Caco-2 (cell line): Measurements from ENCODE around the gene YBEY. TPM values are rescaled to one million over a fixed set of nuclear protein-coding genes. Genes with fewer than 3 reads are reported as not detected.

Experiments used
- BruUV-seq: library from RNA; stranded (reverse); fragments of 400-500 nt; replicated peaks from 2 replicates; lab custom pipeline; 2021; lab: Mats Ljungman, UMichigan
- CTCF ChIA-PET: fragments of 300-600 bp; sonication (Branson Sonifier 250); formaldehyde crosslinking; loops from one replicate; lab custom pipeline; 2022; ENCODE audit warnings: antibody characterized with exemption; lab: Charles Lee
- POLR2A ChIA-PET: fragments of 300-600 bp; sonication (Branson Sonifier 250); formaldehyde crosslinking; loops from one replicate; lab custom pipeline; 2022; ENCODE audit warnings: antibody characterized with exemption; lab: Charles Lee
- DNase-seq, 2 experiments: peaks; one replicate each; pipeline versions ENCODE4 v3.0.0 to v3.0.0-alpha.2; 2020 to 2022
- H3K27me3 ChIP-seq: replicated peaks from 2 replicates; pipeline ENCODE4 v1.6.0; 2011; ENCODE audit warnings: low read length; ENCODE audit not compliant: control insufficient read depth, insufficient read depth
- H3K36me3 ChIP-seq: 2 replicates; pipeline ENCODE4 v1.5.1; 2011; ENCODE audit warnings: low read length; ENCODE audit not compliant: control insufficient read depth, insufficient read depth
- H3K4me1 ChIP-seq: fragments of 250-450 bp; sonication (Bioruptor Pico); 2 replicates; pipeline ENCODE4 v1.5.1; 2020; ENCODE audit warnings: mild to moderate bottlenecking
- H3K4me3 ChIP-seq: 2 replicates; pipeline ENCODE4 v1.5.1; 2011; ENCODE audit warnings: low read depth, mild to moderate bottlenecking, control low read depth, low read length
- H3K9me3 ChIP-seq: fragments of 250-450 bp; sonication (Bioruptor Pico); 2 replicates; pipeline ENCODE4 v1.5.1; 2020; ENCODE audit warnings: mild to moderate bottlenecking, moderate library complexity
- H3K27ac Mint-ChIP-seq: one replicate; pipeline ENCODE4 v1.8.0; 2022; ENCODE audit warnings: mixed read lengths; ENCODE audit not compliant: unreplicated experiment
- H3K27me3 Mint-ChIP-seq: one replicate; pipeline ENCODE4 v1.8.0; 2022; ENCODE audit warnings: mixed read lengths; ENCODE audit not compliant: insufficient read depth, unreplicated experiment
- H3K36me3 Mint-ChIP-seq: one replicate; pipeline ENCODE4 v1.8.0; 2022; ENCODE audit warnings: mild to moderate bottlenecking, mixed read lengths; ENCODE audit not compliant: insufficient read depth, unreplicated experiment
- H3K4me1 Mint-ChIP-seq: one replicate; pipeline ENCODE4 v1.8.0; 2022; ENCODE audit warnings: low read depth, mixed read lengths; ENCODE audit not compliant: unreplicated experiment
- H3K4me3 Mint-ChIP-seq: one replicate; pipeline ENCODE4 v1.8.0; 2022; ENCODE audit warnings: mild to moderate bottlenecking, moderate library complexity, mixed read lengths; ENCODE audit not compliant: unreplicated experiment
- H3K9me3 Mint-ChIP-seq: one replicate; pipeline ENCODE4 v1.8.0; 2022; ENCODE audit warnings: mixed read lengths; ENCODE audit not compliant: unreplicated experiment
- intact Hi-C: fragments of 100-400 bp; cut with micrococcal nuclease; formaldehyde crosslinking; loops from one replicate; pipeline ENCODE4 v1.10.0; 2022; ENCODE audit not compliant: unreplicated experiment
- total RNA-seq: library from RNA; stranded (reverse); gene quantifications from 2 replicates; pipeline ENCODE4 v1.2.3, GENCODE V29; 2022
- TF ChIP-seq, protein P1 (sequence below), 2 experiments: fragments of 200-600 bp in 1 of 2; IDR thresholded peaks; 1 replicate in 1 of 2; 2 replicates in 1 of 2; pipeline versions ENCODE4 v1.5.1 to v1.8.0; 2011 to 2022; ENCODE audit warnings: antibody characterized with exemption in 1 of 2, control low read depth in 1 of 2, inconsistent platforms in 1 of 2, low read depth in 1 of 2, low read length in 1 of 2, mild to moderate bottlenecking in 1 of 2, moderate library complexity in 1 of 2; ENCODE audit not compliant: insufficient read depth in 1 of 2, severe bottlenecking in 1 of 2, unreplicated experiment in 1 of 2

YBEY gene
- total RNA-seq, 1 experiment from 2014 or later: 10.6 TPM

DNA sequence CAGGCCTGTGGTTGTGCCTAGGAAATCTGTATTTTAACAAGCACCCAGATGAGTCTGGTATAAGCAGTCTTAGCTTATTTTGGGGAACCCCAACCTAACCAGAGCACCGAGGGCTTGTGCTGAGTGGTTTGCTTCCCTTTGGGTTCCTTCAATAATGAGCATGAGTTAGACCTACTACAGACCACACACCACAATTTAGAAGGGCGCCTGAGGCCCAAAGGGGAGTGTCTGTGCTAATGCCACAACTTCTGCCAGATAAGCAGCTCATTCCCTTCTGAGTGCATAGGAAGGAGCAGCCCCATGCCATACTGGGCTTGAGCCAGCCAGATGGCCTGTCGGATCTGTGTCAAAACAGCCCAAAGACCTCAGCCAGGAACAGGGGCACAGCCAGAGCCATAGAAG, 42.2 kb upstream of the YBEY start:
- H3K4me1 Mint-ChIP-seq: peaks cover 5% of the 10 kb centered on the region
- H3K27ac Mint-ChIP-seq: no peak overlapping the region
- BruUV-seq: no TSS peak
- Histone ChIP-seq H3K27me3 (no peaks in the 10 kb centered on the region), H3K36me3 (peaks cover 9% of the 10 kb centered on the region), H3K4me3 (no peak overlapping the region), H3K9me3 (no peaks in the 10 kb centered on the region), H3K4me1 (no peaks in the 10 kb centered on the region)
- no peak for DNase-seq
- ChIA-PET POLR2A (no interaction called here), CTCF (interaction anchor here (0.5 kb wide), 1 partner anchor 688 kb away, joined by 4 read pairs; no protein-coding TSS in a partner anchor)
- TF ChIP-seq, protein P1, sequence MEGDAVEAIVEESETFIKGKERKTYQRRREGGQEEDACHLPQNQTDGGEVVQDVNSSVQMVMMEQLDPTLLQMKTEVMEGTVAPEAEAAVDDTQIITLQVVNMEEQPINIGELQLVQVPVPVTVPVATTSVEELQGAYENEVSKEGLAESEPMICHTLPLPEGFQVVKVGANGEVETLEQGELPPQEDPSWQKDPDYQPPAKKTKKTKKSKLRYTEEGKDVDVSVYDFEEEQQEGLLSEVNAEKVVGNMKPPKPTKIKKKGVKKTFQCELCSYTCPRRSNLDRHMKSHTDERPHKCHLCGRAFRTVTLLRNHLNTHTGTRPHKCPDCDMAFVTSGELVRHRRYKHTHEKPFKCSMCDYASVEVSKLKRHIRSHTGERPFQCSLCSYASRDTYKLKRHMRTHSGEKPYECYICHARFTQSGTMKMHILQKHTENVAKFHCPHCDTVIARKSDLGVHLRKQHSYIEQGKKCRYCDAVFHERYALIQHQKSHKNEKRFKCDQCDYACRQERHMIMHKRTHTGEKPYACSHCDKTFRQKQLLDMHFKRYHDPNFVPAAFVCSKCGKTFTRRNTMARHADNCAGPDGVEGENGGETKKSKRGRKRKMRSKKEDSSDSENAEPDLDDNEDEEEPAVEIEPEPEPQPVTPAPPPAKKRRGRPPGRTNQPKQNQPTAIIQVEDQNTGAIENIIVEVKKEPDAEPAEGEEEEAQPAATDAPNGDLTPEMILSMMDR (IDR thresholded peaks at IDR 0.05; ENCODE audit: insufficient read depth in 1 of 2, low read depth in 1 of 2, low read length in 1 of 2, severe bottlenecking in 1 of 2, unreplicated experiment in 1 of 2): no peak
- no peaks in the 10 kb centered on the region for H3K9me3 Mint-ChIP-seq
- H3K27me3 Mint-ChIP-seq: no peaks in the 10 kb centered on the region
- no peak overlapping the region for H3K4me3 Mint-ChIP-seq
- peaks cover 90% of the 10 kb centered on the region for H3K36me3 Mint-ChIP-seq
- intact Hi-C loops: no loop called here

DNA sequence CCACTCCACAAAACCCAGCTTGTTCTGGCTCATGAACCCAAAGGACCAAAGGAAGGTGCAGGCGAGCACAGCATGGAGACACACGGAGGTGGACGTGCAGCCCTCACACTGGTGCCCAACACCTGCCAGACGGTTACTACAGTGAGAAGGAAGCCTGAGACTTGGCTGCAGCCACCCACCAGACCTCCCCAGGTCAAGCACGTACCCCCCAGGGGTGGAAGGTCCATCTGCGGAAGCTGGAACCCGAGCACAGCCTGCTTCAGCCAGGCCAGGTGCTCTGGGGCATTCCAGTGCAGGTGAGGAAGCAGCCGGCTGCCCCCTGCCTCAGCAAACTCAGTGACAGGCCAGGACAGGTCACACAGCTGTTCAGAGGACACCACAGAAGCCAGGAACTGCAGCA, 41.5 kb upstream of the YBEY start:
- TF ChIP-seq, protein P1 (IDR thresholded peaks at IDR 0.05; ENCODE audit: insufficient read depth in 1 of 2, low read depth in 1 of 2, low read length in 1 of 2, severe bottlenecking in 1 of 2, unreplicated experiment in 1 of 2): no peak
- peaks cover 5% of the 10 kb centered on the region for H3K4me1 Mint-ChIP-seq
- peaks cover 90% of the 10 kb centered on the region for H3K36me3 Mint-ChIP-seq
- POLR2A ChIA-PET: no interaction called here
- no peak for DNase-seq
- H3K27me3 Mint-ChIP-seq: no peaks in the 10 kb centered on the region
- H3K27ac Mint-ChIP-seq: no peak overlapping the region
- CTCF ChIA-PET: no interaction called here
- no TSS peak for BruUV-seq
- no peaks in the 10 kb centered on the region for H3K9me3 Mint-ChIP-seq
- H3K4me3 Mint-ChIP-seq: no peak overlapping the region
- H3K9me3 ChIP-seq: no peaks in the 10 kb centered on the region
- H3K27me3 ChIP-seq: no peaks in the 10 kb centered on the region
- H3K4me3 ChIP-seq: no peak overlapping the region
- no peaks in the 10 kb centered on the region for H3K4me1 ChIP-seq
- intact Hi-C loops: no loop called here
- peaks cover 8% of the 10 kb centered on the region for H3K36me3 ChIP-seq

DNA sequence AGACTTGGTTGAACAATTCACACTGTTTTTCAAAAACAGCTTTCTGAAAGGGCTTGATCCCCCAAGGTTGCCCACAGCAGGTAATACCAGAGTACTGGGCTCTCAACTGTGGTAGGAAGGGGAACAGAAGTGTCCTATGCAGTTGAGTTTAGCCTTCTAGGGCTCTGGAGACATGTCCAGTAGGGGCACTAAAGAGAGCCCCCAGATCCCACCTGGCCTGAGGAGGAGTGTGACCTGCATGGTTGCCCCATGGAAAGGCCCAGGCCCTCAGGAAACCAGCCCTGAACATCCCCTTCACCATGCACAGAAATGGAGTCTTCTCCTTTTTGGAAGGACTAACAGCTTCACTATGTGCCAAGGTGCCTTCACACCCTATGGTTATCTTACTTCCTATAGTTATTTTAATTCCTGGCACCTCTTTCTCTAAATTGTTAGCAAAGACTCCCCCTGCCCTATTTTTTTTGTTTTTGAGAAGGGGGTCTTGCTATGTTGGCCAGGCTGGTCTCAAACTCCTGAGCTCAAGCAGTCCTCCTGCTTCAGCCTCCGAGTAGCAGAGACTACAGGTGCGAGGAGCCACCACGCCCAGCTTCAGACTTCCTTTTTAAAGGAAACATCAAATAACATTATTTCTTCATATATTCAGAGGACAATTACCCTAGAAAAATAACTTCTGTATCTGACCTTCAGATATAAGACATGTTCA, 40.8 kb upstream of the YBEY start:
- ChIA-PET POLR2A (no interaction called here), CTCF (no interaction called here)
- no TSS peak for BruUV-seq
- H3K9me3 ChIP-seq: no peaks in the 10 kb centered on the region
- H3K27me3 ChIP-seq: no peaks in the 10 kb centered on the region
- TF ChIP-seq, protein P1 (IDR thresholded peaks at IDR 0.05; ENCODE audit: insufficient read depth in 1 of 2, low read depth in 1 of 2, low read length in 1 of 2, severe bottlenecking in 1 of 2, unreplicated experiment in 1 of 2): no peak
- peaks cover 89% of the 10 kb centered on the region for H3K36me3 Mint-ChIP-seq
- H3K4me1 Mint-ChIP-seq: peaks cover 5% of the 10 kb centered on the region
- no peaks in the 10 kb centered on the region for H3K4me1 ChIP-seq
- intact Hi-C loops: no loop called here
- DNase-seq: no peak
- no peaks in the 10 kb centered on the region for H3K27me3 Mint-ChIP-seq
- no peak overlapping the region for H3K27ac Mint-ChIP-seq
- H3K9me3 Mint-ChIP-seq: no peaks in the 10 kb centered on the region
- H3K4me3 ChIP-seq: no peak overlapping the region
- no peak overlapping the region for H3K4me3 Mint-ChIP-seq
- peaks cover 7% of the 10 kb centered on the region for H3K36me3 ChIP-seq
